ENCODE data around the gene FBXO17.
"Not testable (repeated sequence)": the region's sequence is repeated elsewhere in the genome, so short reads cannot be mapped to it uniquely, and the experiment has no call there.

Gene FBXO17

GRCh38 chr19:38979812-38980211 is 4.3 kb upstream of the FBXO17 start:
- DNase-seq (ENCODE audit: low read depth), result no peak

- no peak for DNase-seq (ENCODE audit: low read depth)
These were observed 2.8 kb upstream of the FBXO17 start for GRCh38 chr19:38978326-38978689.

- DNase-seq (ENCODE audit: low read depth), result no peak
These were observed 2.1 kb upstream of the FBXO17 start for GRCh38 chr19:38977445-38978325.

- no peak for DNase-seq (ENCODE audit: low read depth)
These were observed 324 bp upstream of the FBXO17 start for GRCh38 chr19:38975861-38976271.

- no peak for DNase-seq (ENCODE audit: low read depth)
These were observed 823 bp downstream of the FBXO17 start for GRCh38 chr19:38974624-38975213.

- DNase-seq (ENCODE audit: low read depth), result no peak
These were observed 3.9 kb downstream of the FBXO17 start for GRCh38 chr19:38971672-38972071.

GRCh38 chr19:38970664-38971532 is 4.6 kb downstream of the FBXO17 start:
- DNase-seq (ENCODE audit: low read depth), result no peak

GRCh38 chr19:38966149-38966548 is 9.4 kb downstream of the FBXO17 start:
- not testable (repeated sequence) for DNase-seq (ENCODE audit: low read depth)

GRCh38 chr19:38964738-38965137 is 10.8 kb downstream of the FBXO17 start:
- DNase-seq (ENCODE audit: low read depth), result no peak

GRCh38 chr19:38959618-38960017 is 15.9 kb downstream of the FBXO17 start:
- DNase-seq (ENCODE audit: low read depth), result no peak

GRCh38 chr19:38958301-38958700 is 17.2 kb downstream of the FBXO17 start:
- no peak for DNase-seq (ENCODE audit: low read depth)

- DNase-seq (ENCODE audit: low read depth), result no peak
These were observed 19.3 kb downstream of the FBXO17 start for GRCh38 chr19:38956264-38956663.

GRCh38 chr19:38953677-38954076 is 21.9 kb downstream of the FBXO17 start:
- DNase-seq (ENCODE audit: low read depth), result no peak

- DNase-seq (ENCODE audit: low read depth), result no peak
These were observed 23.0 kb downstream of the FBXO17 start for GRCh38 chr19:38952395-38953165.

GRCh38 chr19:38951187-38951586 is 24.4 kb downstream of the FBXO17 start:
- DNase-seq (ENCODE audit: low read depth), result no peak

- DNase-seq (ENCODE audit: low read depth), result peak; percentile 70
These were observed 25.8 kb downstream of the FBXO17 start for GRCh38 chr19:38949580-38950367.

GRCh38 chr19:38946229-38947010 is 29.1 kb downstream of the FBXO17 start:
- no peak for DNase-seq (ENCODE audit: low read depth)

GRCh38 chr19:38945562-38946228 is 29.8 kb downstream of the FBXO17 start:
- DNase-seq (ENCODE audit: low read depth), result no peak

- DNase-seq (ENCODE audit: low read depth), result no peak
These were observed 30.5 kb downstream of the FBXO17 start for GRCh38 chr19:38944981-38945506.
